Mesodermal cell (in vitro differentiated cells): ENCODE measurements around the gene ATF3.

Experiments
- H3K27ac ChIP-seq: 2 replicates; pipeline ENCODE4 v1.7.0; 2013; ENCODE audit warnings: mild to moderate bottlenecking, low read depth, low read length, moderate library complexity; ENCODE audit not compliant: severe bottlenecking
- H3K36me3 ChIP-seq: 2 replicates; pipeline ENCODE4 v1.7.1; 2013; ENCODE audit warnings: mild to moderate bottlenecking, low read length, moderate library complexity; ENCODE audit not compliant: control insufficient read depth, insufficient read depth
- H3K4me1 ChIP-seq: one replicate; pipeline ENCODE4 v1.7.1; 2013; ENCODE audit warnings: mild to moderate bottlenecking, low read length; ENCODE audit not compliant: insufficient read depth, control insufficient read depth, poor library complexity, severe bottlenecking
- H3K4me3 ChIP-seq: 2 replicates; pipeline ENCODE4 v1.7.0; 2013; ENCODE audit warnings: low read length, control low read depth, mild to moderate bottlenecking; ENCODE audit not compliant: insufficient read depth, poor library complexity, severe bottlenecking; ENCODE audit errors: extremely low read depth
- H3K9me3 ChIP-seq: 2 replicates; pipeline ENCODE4 v1.7.1; 2013; ENCODE audit warnings: mild to moderate bottlenecking, low read length, moderate library complexity; ENCODE audit not compliant: control insufficient read depth
- WGBS, 2 experiments: methylation state at CpG; one replicate each; pipeline ENCODE4 v1.1.5; 2013; ENCODE audit warnings: missing lambda C conversion rate in 2 of 2; ENCODE audit not compliant: insufficient coverage in 2 of 2; 5-methylcytosine and 5-hydroxymethylcytosine counted together

ATF3 gene

DNA sequence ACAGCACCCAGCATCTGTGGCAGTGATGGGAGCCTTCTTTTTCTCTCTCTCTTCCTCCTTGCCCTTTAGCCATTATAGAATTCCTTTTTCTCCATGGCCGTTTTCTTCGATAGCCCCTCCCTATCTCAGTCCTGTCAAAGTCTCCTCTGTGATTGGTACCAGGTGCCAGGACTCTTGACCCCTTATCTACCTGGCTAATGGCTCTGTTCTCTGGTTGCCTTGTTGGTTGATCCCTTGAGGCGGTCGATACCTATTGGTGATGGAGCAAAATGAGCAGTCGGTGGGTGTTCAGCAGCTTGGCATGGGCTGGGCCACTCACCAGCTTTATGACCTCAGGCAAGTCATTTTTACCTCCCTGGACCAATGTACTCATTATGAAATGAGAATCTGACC is 2.0 kb downstream of the ATF3 start:
- WGBS, 2 experiments, result 78 to 89% methylated on average over 5 of the region's 5 CpGs
- peaks cover 57% of the 10 kb centered on the region for H3K4me1 ChIP-seq
- H3K9me3 ChIP-seq, result no peaks in the 10 kb centered on the region
- H3K27ac ChIP-seq, result no peak overlapping the region
- peak overlapping the region; percentile 84 for H3K4me3 ChIP-seq
- H3K36me3 ChIP-seq, result peaks cover 26% of the 10 kb centered on the region

DNA sequence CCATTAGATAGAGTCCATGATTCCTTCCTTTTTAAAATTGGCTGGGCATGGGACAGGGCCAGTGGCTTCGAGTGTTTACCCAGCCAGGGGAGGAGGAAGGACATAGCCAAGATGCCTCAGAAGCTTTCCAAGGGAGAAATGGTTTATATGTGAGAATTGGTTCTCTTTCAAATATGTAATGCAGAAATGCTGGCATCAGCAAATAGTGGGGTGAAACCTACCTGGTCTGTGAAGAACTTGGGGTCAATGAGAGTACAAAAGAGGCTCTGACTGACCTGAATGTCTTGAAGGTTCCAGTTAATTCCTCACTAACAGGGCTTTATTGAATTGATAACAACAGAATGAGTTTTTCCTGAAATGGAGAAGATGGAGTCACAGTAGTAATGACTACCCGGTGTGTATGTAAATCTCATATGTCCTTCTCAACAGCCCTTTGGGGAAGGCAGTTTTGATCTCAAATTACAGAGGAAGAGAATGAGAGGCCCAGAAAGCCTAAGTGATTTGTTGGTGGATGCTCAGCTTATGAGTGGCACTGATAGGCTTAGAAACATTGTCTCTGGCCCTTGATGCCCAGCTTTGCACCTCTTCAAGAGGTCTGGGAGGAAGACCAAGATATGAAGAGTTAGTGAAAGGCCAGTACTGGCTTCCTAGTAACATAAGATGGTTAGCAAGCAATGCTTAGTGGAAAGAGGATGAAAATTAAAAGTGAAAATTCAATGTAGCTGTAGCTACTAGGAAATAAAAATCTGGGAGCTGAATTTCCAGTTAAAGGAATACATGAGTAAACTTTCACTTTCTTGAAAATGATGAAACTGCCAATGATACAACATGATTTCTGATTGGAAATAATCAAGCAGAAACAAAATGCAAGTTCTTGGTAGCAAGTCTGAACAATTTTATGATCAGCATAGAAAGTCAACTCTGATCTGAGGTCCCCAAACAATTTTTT is 2.7 kb downstream of the ATF3 start:
- H3K27ac ChIP-seq, result peak overlapping the region; percentile 91

DNA sequence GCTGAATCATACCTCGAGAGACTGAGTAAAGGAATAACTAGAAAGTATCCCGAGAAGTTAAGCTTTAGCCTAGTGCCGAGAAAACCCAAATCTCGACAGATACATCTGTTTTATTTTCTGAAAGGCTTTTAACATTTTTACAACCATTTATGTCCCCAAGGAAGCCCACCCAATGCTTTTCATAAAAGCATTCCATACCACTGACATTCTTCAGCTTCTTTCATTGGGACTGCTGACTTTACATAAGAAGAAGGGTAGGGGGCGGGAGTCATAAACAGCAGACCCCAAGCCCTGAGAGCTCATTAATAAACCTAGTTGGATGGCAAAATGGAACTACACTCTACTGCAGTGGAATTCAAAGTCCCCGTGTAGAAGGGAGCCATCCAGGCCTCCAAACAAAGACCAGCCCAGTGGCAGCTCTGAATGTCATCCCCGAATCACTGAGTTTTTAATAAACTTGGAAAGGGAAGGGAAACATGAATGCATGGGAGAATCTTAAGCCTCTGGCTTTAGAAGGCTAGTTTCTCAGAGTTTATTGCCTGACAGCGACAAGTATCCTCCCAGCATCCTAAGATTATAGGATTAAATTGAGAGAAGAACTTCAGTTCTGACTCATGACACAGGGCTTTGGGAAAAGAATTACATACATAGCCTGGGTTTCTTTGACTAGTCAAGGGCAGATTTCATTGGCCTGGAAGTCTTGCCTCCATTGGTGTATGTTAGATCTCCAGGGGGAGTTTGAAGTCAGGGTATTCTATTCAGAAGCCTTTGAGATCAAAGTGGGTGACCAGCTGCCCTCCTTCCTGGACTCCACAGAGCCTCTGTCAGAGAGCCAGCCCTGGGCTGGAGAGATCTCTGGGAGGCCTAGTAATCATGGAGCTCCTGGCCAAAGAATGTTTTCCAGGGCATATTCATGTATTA is 3.7 kb downstream of the ATF3 start:
- Histone ChIP-seq H3K4me1 (peaks cover 41% of the 10 kb centered on the region), H3K4me3 (peak overlapping the region; percentile 14), H3K36me3 (peaks cover 43% of the 10 kb centered on the region), H3K9me3 (no peaks in the 10 kb centered on the region), H3K27ac (peak overlapping the region; percentile 91)
- WGBS, 2 experiments, result 44 to 66% methylated on average over 4 to 8 of the region's 8 CpGs

More for the DNA sequence above, 2.7 kb downstream of the ATF3 start:
- peaks cover 50% of the 10 kb centered on the region for H3K4me1 ChIP-seq
- WGBS, 2 experiments, result 60 to 75% methylated on average over 2 of the region's 2 CpGs
- no peaks in the 10 kb centered on the region for H3K9me3 ChIP-seq
- peaks cover 33% of the 10 kb centered on the region for H3K36me3 ChIP-seq
- peak overlapping the region; percentile 84 for H3K4me3 ChIP-seq

DNA sequence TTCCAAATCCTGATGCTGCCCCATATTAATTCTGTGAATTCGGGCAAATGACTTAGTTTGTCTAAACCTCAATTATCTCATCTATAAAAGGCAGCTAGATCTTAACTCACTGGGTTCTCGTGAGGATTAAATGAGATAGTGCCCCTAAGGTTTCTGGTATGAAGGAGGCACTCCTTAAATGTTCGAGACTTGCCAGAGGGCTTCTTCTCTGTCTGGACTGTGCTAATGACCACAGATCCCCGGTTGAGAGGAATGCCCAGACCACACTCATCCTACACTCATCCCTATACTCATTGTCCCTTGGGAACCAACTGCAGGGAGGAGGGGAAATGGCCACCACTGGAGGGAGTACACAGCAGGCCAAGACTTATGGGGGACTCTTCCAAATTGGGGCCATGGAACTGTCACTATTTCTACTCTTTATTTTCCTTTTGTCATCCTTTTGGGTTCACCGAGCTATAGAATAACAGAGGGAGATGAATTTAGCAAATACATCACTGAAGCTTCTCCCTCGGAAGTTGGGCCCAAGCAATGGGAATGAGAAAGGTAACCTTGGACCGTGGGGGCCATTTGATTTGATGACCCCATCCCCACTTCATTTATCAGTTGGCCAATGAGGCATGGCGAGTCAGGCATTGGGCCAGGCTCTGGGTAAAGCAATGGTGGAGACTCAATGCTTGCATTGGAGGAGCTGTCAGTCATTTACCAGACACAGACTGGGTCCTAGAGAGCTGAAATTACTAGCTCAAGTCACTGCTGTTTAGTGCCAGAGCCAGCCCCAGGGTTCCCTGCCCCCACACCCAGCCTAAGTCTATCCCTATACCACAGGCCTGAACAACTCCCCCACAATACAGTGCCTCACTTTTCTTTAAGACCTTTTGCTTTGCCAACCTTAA is 5.1 kb downstream of the ATF3 start:
- Histone ChIP-seq H3K4me1 (peaks cover 39% of the 10 kb centered on the region), H3K27ac (peak overlapping the region; percentile 91), H3K9me3 (no peaks in the 10 kb centered on the region), H3K4me3 (no peak overlapping the region), H3K36me3 (peaks cover 57% of the 10 kb centered on the region)
- 93% methylated on average over 2 to 4 of the region's 8 CpGs for WGBS, 2 experiments

DNA sequence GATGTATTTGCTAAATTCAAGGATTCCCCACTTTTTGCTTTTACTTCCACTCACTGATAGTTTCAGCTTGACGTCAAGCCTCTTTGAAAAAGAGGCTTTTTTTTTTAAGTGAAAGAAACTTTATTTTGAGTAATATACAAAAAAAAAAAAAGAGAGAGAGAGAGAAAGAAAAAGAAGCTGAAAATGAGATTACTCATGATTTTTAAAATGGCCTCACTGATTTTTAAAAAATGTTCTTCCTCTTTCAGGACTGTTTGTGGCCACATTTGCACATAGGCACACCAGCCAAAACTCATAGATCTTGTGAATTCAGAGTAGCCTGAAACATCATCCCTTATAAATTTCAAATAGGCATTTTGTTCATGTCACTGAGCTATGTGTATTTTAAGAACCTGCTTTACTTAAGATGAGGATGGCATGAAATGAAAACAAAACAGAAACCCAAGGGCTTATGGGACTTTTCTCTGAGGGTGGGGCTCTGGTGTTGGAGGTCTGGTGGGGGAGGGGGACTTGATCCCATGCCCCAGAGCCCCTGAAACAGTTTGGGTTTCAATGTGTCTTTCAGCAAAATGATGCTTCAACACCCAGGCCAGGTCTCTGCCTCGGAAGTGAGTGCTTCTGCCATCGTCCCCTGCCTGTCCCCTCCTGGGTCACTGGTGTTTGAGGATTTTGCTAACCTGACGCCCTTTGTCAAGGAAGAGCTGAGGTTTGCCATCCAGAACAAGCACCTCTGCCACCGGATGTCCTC is 6.1 kb downstream of the ATF3 start:
- no peaks in the 10 kb centered on the region for H3K9me3 ChIP-seq
- H3K4me3 ChIP-seq, result no peak overlapping the region
- peaks cover 67% of the 10 kb centered on the region for H3K36me3 ChIP-seq
- 98% methylated on average over 4 of the region's 5 CpGs for WGBS, 2 experiments
- peaks cover 39% of the 10 kb centered on the region for H3K4me1 ChIP-seq
- no peak overlapping the region for H3K27ac ChIP-seq

DNA sequence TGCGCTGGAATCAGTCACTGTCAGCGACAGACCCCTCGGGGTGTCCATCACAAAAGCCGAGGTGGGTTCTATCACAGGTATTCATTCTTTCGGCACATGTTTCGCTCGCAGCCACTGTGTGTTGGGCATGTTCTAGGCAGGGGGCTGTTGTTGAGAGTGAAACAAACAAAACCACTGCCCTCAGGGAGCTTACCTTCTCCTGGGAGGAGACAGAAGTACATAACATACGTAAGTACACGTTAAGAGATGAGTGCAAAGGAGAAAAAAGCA is 6.6 kb downstream of the ATF3 start:
- WGBS, 2 experiments, result 98 to 100% methylated on average over 4 to 6 of the region's 9 CpGs
- Histone ChIP-seq H3K36me3 (peaks cover 72% of the 10 kb centered on the region), H3K9me3 (no peaks in the 10 kb centered on the region), H3K4me3 (no peak overlapping the region), H3K4me1 (peaks cover 38% of the 10 kb centered on the region), H3K27ac (no peak overlapping the region)

DNA sequence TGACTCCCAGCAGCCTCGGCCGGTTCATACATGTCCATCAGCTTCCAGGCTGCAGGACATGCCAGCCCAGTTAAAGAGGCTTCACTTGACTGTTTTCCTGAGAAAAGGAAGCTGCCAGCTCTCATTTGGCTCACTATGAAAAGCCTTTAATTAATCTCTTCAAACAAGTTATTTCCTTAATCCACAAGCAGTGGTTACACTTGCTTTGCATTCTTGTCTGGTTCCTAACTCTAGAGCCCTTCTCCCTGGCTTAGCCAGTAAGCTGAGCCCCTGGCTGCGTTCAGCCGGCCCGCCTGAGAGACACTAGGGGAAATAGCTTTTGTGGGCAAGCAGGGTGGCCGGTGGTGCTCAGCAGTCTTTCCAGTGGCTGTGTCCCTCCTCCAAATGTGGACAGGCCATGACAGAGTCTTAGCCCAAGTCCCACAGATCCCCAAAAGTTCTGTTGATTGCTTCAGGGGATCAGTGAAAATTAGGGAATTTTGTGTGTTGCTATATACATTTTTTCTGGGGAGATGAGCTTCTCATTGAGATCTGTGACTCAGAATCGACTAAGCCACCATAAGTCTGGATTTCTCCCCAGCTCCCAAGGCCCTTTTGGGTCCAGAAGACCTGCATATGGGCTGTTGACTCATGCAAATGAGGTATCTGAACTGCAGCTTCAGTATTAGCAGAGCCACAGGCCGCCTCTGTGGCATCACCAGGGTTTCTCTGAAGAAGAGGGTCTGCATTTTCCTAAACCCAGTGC is 10.1 kb downstream of the ATF3 start:
- H3K4me3 ChIP-seq, result no peak overlapping the region
- peaks cover 4% of the 10 kb centered on the region for H3K4me1 ChIP-seq
- H3K36me3 ChIP-seq, result peaks cover 87% of the 10 kb centered on the region
- no peaks in the 10 kb centered on the region for H3K9me3 ChIP-seq
- no peak overlapping the region for H3K27ac ChIP-seq
- WGBS, 2 experiments, result 90% methylated on average over 7 of the region's 8 CpGs

DNA sequence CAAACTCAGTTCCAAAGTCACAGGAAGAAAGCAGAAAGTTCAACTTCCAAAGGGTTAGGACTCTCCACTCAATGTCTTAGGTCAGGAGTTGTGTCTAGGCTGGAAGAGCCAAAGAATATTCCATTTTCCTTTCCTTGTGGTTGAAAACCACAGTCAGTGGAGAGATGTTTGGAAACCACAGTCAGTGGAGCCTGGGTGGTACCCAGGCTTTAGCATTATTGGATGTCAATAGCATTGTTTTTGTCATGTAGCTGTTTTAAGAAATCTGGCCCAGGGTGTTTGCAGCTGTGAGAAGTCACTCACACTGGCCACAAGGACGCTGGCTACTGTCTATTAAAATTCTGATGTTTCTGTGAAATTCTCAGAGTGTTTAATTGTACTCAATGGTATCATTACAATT is 11.7 kb downstream of the ATF3 start:
- no peaks in the 10 kb centered on the region for H3K4me1 ChIP-seq
- H3K9me3 ChIP-seq, result no peaks in the 10 kb centered on the region
- WGBS, 2 experiments, result no CpG with 5 or more reads among the region's 1 CpG
- no peak overlapping the region for H3K27ac ChIP-seq
- H3K36me3 ChIP-seq, result peaks cover 71% of the 10 kb centered on the region
- H3K4me3 ChIP-seq, result no peak overlapping the region

DNA sequence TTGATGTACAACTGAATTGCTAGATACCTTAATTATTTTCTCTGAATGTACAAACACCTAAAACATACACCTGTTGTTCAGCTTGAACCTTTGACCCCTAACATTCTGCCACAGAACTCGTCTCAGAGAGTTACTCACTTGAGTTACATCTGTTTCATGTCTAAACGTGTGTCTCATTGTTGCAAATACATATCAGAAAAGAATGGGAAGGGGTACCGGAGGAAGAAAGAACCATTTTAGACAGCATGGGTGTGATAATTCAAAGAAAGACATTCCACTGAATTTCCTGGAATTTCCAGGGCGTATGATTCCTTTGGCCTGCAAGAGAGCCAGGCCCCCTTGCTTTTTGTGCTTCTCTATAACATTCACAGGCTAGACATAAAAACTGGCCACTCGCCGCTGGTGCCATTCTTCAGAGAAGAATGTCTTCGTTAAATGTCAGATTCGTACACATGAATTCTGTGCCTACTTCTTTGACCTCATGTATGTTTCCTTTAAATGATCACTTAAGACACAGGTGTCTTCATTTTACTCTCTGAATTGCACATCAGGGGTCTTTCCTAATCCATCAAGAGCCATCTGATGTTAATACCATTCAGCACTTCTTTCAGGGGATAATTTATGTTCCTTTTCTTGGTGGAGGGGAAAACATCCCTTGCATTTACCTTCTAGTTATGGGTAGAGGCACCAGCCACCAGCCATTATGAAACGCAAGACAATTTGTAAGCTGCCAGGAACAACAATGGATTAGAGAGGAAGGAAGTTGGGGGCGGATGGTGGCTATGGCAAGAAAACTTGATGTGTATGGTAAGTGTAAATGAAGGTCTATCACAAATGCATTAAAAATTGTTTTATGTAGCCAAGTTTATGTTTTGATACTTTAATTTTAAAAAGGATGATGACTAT is 12.7 kb downstream of the ATF3 start:
- H3K36me3 ChIP-seq, result peaks cover 61% of the 10 kb centered on the region
- WGBS, 2 experiments, result 89 to 93% methylated on average over 8 to 9 of the region's 10 CpGs
- no peaks in the 10 kb centered on the region for H3K9me3 ChIP-seq
- peak overlapping the region; percentile 23 for H3K27ac ChIP-seq
- H3K4me3 ChIP-seq, result no peak overlapping the region
- no peaks in the 10 kb centered on the region for H3K4me1 ChIP-seq
